ENCODE results near the gene POU2F1.

The POU2F1 gene

DNA sequence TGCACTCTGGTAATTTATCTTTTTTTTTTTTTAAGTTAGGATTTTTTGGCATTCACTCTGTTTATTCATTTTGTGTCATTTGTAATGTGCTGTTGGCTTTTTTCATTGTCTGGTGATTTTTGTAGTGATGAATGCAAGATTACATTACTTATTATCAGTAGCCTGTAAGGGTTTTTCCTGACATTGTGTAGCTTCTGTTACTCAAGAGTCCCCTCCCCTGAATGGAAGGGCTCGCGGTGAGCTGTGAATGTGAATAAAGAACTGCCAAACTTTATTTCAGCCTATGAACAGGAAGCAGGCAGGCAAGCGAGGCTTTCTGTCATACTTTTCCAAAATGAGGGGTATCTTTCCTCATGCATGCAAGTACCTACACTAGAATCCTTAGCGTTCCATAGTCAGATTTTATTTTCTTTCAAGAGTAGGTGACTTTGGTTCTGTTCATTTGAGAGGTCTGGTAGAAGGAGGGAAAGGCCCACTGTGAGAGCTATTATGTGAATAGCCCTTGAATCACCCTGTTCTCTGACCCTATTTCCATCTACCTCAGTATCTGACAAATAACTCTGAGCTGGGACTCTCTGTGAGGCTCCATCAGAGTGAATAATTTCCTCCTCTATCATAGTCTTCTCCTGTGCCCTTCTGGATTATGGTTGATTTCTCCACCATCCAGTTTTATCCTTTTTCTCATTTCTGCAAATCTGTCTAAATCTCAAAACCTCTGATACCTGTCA is 183.6 kb downstream of the POU2F1 start:
- H3K9me3 ChIP-seq (ENCODE audit: control insufficient read depth, low read length): no peaks in the 10 kb centered on the region
- no peak overlapping the region for H3K4me3 ChIP-seq (ENCODE audit: low read length)
- H3K27me3 ChIP-seq (ENCODE audit: control insufficient read depth, insufficient read depth, low read length): no peaks in the 10 kb centered on the region
- no peaks in the 10 kb centered on the region for H3K4me1 ChIP-seq (ENCODE audit: control insufficient read depth, insufficient read depth, low read length)
- no peaks in the 10 kb centered on the region for H3K36me3 ChIP-seq (ENCODE audit: control insufficient read depth, insufficient read depth, low read length)
- H3K9ac ChIP-seq (ENCODE audit: low read length): no peak overlapping the region

DNA sequence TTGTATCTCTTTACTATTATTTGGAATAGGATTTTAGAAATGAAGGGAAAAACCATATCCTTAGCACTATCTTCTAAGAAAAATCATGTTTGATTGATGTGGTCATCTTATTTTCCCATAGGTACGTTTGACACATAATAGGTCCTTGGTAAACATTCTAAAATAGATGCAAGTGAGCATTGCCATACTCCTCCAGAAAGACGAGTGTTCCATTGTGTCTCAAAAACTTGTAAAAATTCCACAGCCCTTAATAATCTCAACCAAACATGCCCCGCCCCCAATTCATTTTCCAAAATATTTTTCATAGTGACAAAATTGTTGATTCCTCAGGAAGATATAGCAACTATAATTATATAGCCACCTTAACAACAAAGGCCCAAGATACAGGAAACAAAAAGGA is 184.2 kb downstream of the POU2F1 start:
- Histone ChIP-seq H3K4me3 (ENCODE audit: low read length) (no peak overlapping the region), H3K9ac (ENCODE audit: low read length) (no peak overlapping the region), H3K27me3 (ENCODE audit: control insufficient read depth, insufficient read depth, low read length) (no peaks in the 10 kb centered on the region), H3K36me3 (ENCODE audit: control insufficient read depth, insufficient read depth, low read length) (no peaks in the 10 kb centered on the region), H3K4me1 (ENCODE audit: control insufficient read depth, insufficient read depth, low read length) (no peaks in the 10 kb centered on the region), H3K9me3 (ENCODE audit: control insufficient read depth, low read length) (no peaks in the 10 kb centered on the region)

GRCh38 chr1:167408355-167408754 is 187.7 kb downstream of the POU2F1 start:
- H3K9me3 ChIP-seq (ENCODE audit: control insufficient read depth, low read length): no peaks in the 10 kb centered on the region
- H3K4me3 ChIP-seq (ENCODE audit: low read length): no peak overlapping the region
- H3K4me1 ChIP-seq (ENCODE audit: control insufficient read depth, insufficient read depth, low read length): no peaks in the 10 kb centered on the region
- H3K27me3 ChIP-seq (ENCODE audit: control insufficient read depth, insufficient read depth, low read length): no peaks in the 10 kb centered on the region
- no peak overlapping the region for H3K9ac ChIP-seq (ENCODE audit: low read length)
- peaks cover 3% of the 10 kb centered on the region for H3K36me3 ChIP-seq (ENCODE audit: control insufficient read depth, insufficient read depth, low read length)

- no peaks in the 10 kb centered on the region for H3K27me3 ChIP-seq (ENCODE audit: control insufficient read depth, insufficient read depth, low read length)
- no peaks in the 10 kb centered on the region for H3K9me3 ChIP-seq (ENCODE audit: control insufficient read depth, low read length)
- no peak overlapping the region for H3K4me3 ChIP-seq (ENCODE audit: low read length)
- no peaks in the 10 kb centered on the region for H3K4me1 ChIP-seq (ENCODE audit: control insufficient read depth, insufficient read depth, low read length)
- no peak overlapping the region for H3K9ac ChIP-seq (ENCODE audit: low read length)
- peaks cover 3% of the 10 kb centered on the region for H3K36me3 ChIP-seq (ENCODE audit: control insufficient read depth, insufficient read depth, low read length)
Measured at GRCh38 chr1:167409183-167409582, 188.5 kb downstream of the POU2F1 start.

DNA sequence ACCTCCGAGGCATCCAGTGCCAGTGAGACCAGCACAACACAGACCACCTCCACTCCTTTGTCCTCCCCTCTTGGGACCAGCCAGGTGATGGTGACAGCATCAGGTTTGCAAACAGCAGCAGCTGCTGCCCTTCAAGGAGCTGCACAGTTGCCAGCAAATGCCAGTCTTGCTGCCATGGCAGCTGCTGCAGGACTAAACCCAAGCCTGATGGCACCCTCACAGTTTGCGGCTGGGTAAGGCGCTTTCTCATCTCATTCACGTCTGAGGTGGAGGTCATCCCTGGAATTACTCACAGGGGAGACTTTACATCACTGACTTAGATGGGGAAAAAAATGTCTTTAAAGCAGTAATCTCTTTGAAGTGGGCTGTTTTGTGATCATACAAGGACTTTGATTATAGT is 191.4 kb downstream of the POU2F1 start:
- Histone ChIP-seq H3K36me3 (ENCODE audit: control insufficient read depth, insufficient read depth, low read length) (peaks cover 3% of the 10 kb centered on the region), H3K4me1 (ENCODE audit: control insufficient read depth, insufficient read depth, low read length) (no peaks in the 10 kb centered on the region), H3K4me3 (ENCODE audit: low read length) (no peak overlapping the region), H3K9me3 (ENCODE audit: control insufficient read depth, low read length) (no peaks in the 10 kb centered on the region), H3K9ac (ENCODE audit: low read length) (no peak overlapping the region), H3K27me3 (ENCODE audit: control insufficient read depth, insufficient read depth, low read length) (no peaks in the 10 kb centered on the region)

- H3K36me3 ChIP-seq (ENCODE audit: control insufficient read depth, insufficient read depth, low read length): peaks cover 3% of the 10 kb centered on the region
Measured at GRCh38 chr1:167412920-167413319, 192.2 kb downstream of the POU2F1 start.

DNA sequence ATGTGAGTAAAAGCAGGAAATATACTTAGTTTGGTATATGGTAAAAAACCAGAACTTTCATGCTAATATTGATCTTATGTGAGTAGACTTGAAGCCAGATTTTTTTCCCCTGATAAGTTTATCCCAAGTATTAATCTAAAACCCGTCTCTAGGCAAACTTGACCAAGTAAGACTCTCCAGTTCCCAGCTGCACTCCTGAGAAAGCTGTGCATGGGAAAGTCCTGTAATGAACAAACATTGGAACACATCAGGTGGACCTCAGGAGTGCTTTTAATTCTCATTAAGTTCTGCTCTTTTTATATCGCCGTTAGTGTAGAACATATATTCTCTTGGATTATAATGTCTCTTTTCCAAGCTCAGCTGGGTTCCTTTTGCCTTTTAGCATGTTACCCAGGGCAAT is 192.6 kb downstream of the POU2F1 start:
- Histone ChIP-seq H3K4me3 (ENCODE audit: low read length) (no peak overlapping the region), H3K4me1 (ENCODE audit: control insufficient read depth, insufficient read depth, low read length) (no peaks in the 10 kb centered on the region), H3K9me3 (ENCODE audit: control insufficient read depth, low read length) (no peaks in the 10 kb centered on the region), H3K9ac (ENCODE audit: low read length) (no peak overlapping the region), H3K27me3 (ENCODE audit: control insufficient read depth, insufficient read depth, low read length) (no peaks in the 10 kb centered on the region), H3K36me3 (ENCODE audit: control insufficient read depth, insufficient read depth, low read length) (peaks cover 3% of the 10 kb centered on the region)

More at GRCh38 chr1:167412920-167413319, 192.2 kb downstream of the POU2F1 start:
- Histone ChIP-seq H3K27me3 (ENCODE audit: control insufficient read depth, insufficient read depth, low read length) (no peaks in the 10 kb centered on the region), H3K4me3 (ENCODE audit: low read length) (no peak overlapping the region), H3K4me1 (ENCODE audit: control insufficient read depth, insufficient read depth, low read length) (no peaks in the 10 kb centered on the region), H3K9me3 (ENCODE audit: control insufficient read depth, low read length) (no peaks in the 10 kb centered on the region), H3K9ac (ENCODE audit: low read length) (no peak overlapping the region)

GRCh38 chr1:167416506-167416905 is 195.8 kb downstream of the POU2F1 start:
- Histone ChIP-seq H3K9me3 (ENCODE audit: control insufficient read depth, low read length) (no peaks in the 10 kb centered on the region), H3K36me3 (ENCODE audit: control insufficient read depth, insufficient read depth, low read length) (peaks cover 3% of the 10 kb centered on the region), H3K27me3 (ENCODE audit: control insufficient read depth, insufficient read depth, low read length) (no peaks in the 10 kb centered on the region), H3K9ac (ENCODE audit: low read length) (no peak overlapping the region), H3K4me3 (ENCODE audit: low read length) (no peak overlapping the region), H3K4me1 (ENCODE audit: control insufficient read depth, insufficient read depth, low read length) (no peaks in the 10 kb centered on the region)

- Histone ChIP-seq H3K36me3 (ENCODE audit: control insufficient read depth, insufficient read depth, low read length) (no peaks in the 10 kb centered on the region), H3K4me1 (ENCODE audit: control insufficient read depth, insufficient read depth, low read length) (no peaks in the 10 kb centered on the region), H3K4me3 (ENCODE audit: low read length) (no peak overlapping the region), H3K9me3 (ENCODE audit: control insufficient read depth, low read length) (no peaks in the 10 kb centered on the region), H3K27me3 (ENCODE audit: control insufficient read depth, insufficient read depth, low read length) (no peaks in the 10 kb centered on the region), H3K9ac (ENCODE audit: low read length) (no peak overlapping the region)
Measured at GRCh38 chr1:167418391-167418790, 197.7 kb downstream of the POU2F1 start.

DNA sequence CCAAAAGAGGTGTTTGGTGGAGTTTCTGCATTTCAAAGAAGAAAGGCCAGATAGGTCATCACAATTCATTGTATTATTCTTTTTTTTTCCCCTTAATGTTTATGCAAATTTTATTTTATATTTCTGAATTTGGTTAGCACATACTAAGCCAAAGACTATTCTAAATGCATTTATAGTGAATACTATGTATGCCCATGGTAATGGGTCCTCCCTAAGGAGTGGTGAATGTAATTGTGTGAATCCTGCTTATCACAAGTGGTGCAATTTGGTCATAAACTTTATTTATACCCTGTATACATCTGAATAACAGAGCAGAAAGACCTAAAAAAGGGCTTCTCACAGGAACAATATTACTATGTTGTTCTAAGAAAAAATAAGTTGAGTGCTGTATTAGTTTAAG is 198.6 kb downstream of the POU2F1 start:
- H3K4me1 ChIP-seq (ENCODE audit: control insufficient read depth, insufficient read depth, low read length): no peaks in the 10 kb centered on the region

GRCh38 chr1:167420510-167420909 is 199.8 kb downstream of the POU2F1 start:
- Histone ChIP-seq H3K9me3 (ENCODE audit: control insufficient read depth, low read length) (no peaks in the 10 kb centered on the region), H3K36me3 (ENCODE audit: control insufficient read depth, insufficient read depth, low read length) (no peaks in the 10 kb centered on the region), H3K9ac (ENCODE audit: low read length) (no peak overlapping the region), H3K27me3 (ENCODE audit: control insufficient read depth, insufficient read depth, low read length) (no peaks in the 10 kb centered on the region), H3K4me1 (ENCODE audit: control insufficient read depth, insufficient read depth, low read length) (no peaks in the 10 kb centered on the region), H3K4me3 (ENCODE audit: low read length) (no peak overlapping the region)

More for the DNA sequence above, 198.6 kb downstream of the POU2F1 start:
- Histone ChIP-seq H3K27me3 (ENCODE audit: control insufficient read depth, insufficient read depth, low read length) (no peaks in the 10 kb centered on the region), H3K9me3 (ENCODE audit: control insufficient read depth, low read length) (no peaks in the 10 kb centered on the region), H3K9ac (ENCODE audit: low read length) (no peak overlapping the region), H3K36me3 (ENCODE audit: control insufficient read depth, insufficient read depth, low read length) (no peaks in the 10 kb centered on the region), H3K4me3 (ENCODE audit: low read length) (no peak overlapping the region)

DNA sequence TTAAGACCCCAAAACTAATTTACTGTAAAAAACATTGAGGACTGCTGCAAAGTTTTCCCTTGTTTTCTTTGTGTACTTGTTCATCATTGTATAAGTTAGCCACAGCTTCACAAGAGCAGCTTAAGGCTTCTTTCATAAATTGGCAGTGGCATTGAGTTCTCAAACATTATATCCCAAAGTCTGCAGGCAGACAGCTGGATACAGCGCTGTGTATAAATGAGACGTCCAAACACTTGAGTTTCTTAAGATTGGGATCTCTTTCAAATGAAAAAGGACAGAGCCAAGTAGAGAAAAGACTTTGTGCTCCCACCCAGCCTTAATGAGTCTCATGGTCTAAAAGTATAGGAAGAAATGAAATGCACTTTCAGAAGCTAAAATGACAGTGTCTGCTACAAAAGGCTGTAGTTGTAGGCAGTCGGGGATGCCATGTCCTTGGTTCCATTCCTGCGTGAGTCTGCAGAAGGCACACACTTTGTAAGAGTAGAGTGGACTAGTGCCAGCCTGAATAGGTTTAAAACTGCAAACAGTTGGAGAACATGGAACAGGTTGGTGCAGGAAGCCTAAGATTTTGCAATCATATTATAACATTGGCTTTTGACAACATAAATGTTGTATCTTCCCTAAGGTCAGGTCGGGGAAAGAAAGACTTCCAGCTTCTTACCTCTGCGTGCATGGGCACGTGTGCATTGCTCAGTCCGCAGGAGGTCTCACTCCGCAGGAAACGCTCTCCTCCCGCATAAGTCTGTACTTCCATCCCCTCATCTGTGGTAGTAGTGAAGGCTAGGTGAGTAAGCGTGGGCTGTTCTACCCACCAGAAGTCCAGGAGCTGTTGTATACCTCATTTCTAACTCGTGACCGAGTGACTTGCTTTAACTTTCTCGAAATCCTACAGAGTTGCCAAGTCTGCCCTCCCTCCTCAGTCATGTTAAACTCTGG is 203.3 kb downstream of the POU2F1 start:
- Histone ChIP-seq H3K4me1 (ENCODE audit: control insufficient read depth, insufficient read depth, low read length) (no peaks in the 10 kb centered on the region), H3K36me3 (ENCODE audit: control insufficient read depth, insufficient read depth, low read length) (no peaks in the 10 kb centered on the region), H3K9me3 (ENCODE audit: control insufficient read depth, low read length) (no peaks in the 10 kb centered on the region), H3K9ac (ENCODE audit: low read length) (no peak overlapping the region), H3K27me3 (ENCODE audit: control insufficient read depth, insufficient read depth, low read length) (no peaks in the 10 kb centered on the region), H3K4me3 (ENCODE audit: low read length) (no peak overlapping the region)

Measured in mucosa of stomach (tissue), 1 donor.